ENCODE measurements around the gene LZIC. TPM values are rescaled to one million over a fixed set of nuclear protein-coding genes. Genes with fewer than 3 reads are reported as not detected.
A peak's percentile ranks its signal among the peaks of the same experiment; 100 is the strongest.
"Not testable (repeated sequence)": the region's sequence is repeated elsewhere in the genome, so short reads cannot be mapped to it uniquely, and the experiment has no call there.

Gene LZIC
- 10 to 100 TPM; 57.2 to 72.4 (median 67.1) TPM for polyA plus RNA-seq (ENCODE audit: insufficient read length in 4 of 4)

- peak; percentile 68 to 87 (median 80) for DNase-seq (ENCODE audit: low read depth in 4 of 4, low spot score in 2 of 4)
Measured at GRCh38 chr1:9942939-9943788, at the start of gene LZIC, which contains the start of gene NMNAT1. Gene LZIC (minus strand): TSS chr1:9943391. CDS start chr1:9936619, 6,772 bp downstream. Gene NMNAT1 (plus strand): TSS chr1:9943475. CDS start chr1:9972074, 28,599 bp downstream.

- DNase-seq (ENCODE audit: low read depth in 4 of 4, low spot score in 2 of 4) = no peak
Measured at GRCh38 chr1:9992910-9993309, 49.7 kb upstream of the LZIC start.

- DNase-seq (ENCODE audit: low read depth in 4 of 4, low spot score in 2 of 4) = no peak
Measured at GRCh38 chr1:9990944-9991343, 47.8 kb upstream of the LZIC start.

- DNase-seq (ENCODE audit: low read depth in 4 of 4, low spot score in 2 of 4) = no peak
Measured at GRCh38 chr1:9989773-9990172, 46.6 kb upstream of the LZIC start.

GRCh38 chr1:9985001-9985400, 41.8 kb upstream of the LZIC start:
- DNase-seq (ENCODE audit: low read depth in 4 of 4, low spot score in 2 of 4) = no peak

GRCh38 chr1:9984253-9984652, 41.1 kb upstream of the LZIC start:
- no peak for DNase-seq (ENCODE audit: low read depth in 4 of 4, low spot score in 2 of 4)

GRCh38 chr1:9960706-9961562, 17.7 kb upstream of the LZIC start:
- DNase-seq (ENCODE audit: low read depth in 4 of 4, low spot score in 2 of 4) = no peak

- no peak for DNase-seq (ENCODE audit: low read depth in 4 of 4, low spot score in 2 of 4)
Measured at GRCh38 chr1:9960011-9960410, 16.8 kb upstream of the LZIC start.

- no peak for DNase-seq (ENCODE audit: low read depth in 4 of 4, low spot score in 2 of 4)
Measured at GRCh38 chr1:9957726-9958125, 14.5 kb upstream of the LZIC start.

- no peak for DNase-seq (ENCODE audit: low read depth in 4 of 4, low spot score in 2 of 4)
Measured at GRCh38 chr1:9946315-9946714, 3.1 kb upstream of the LZIC start.

GRCh38 chr1:9942399-9942938, 722 bp downstream of the LZIC start:
- no peak for DNase-seq (ENCODE audit: low read depth in 4 of 4, low spot score in 2 of 4)

- DNase-seq (ENCODE audit: low read depth in 4 of 4, low spot score in 2 of 4) = no peak
Measured at GRCh38 chr1:9929431-9930385, 13.5 kb downstream of the LZIC start.

GRCh38 chr1:9927259-9927658, 15.9 kb downstream of the LZIC start:
- no peak for DNase-seq (ENCODE audit: low read depth in 4 of 4, low spot score in 2 of 4)

GRCh38 chr1:9922342-9922741, 20.8 kb downstream of the LZIC start:
- no peak for DNase-seq (ENCODE audit: low read depth in 4 of 4, low spot score in 2 of 4)

- no peak for DNase-seq (ENCODE audit: low read depth in 4 of 4, low spot score in 2 of 4)
Measured at GRCh38 chr1:9920606-9921005, 22.6 kb downstream of the LZIC start.

GRCh38 chr1:9917901-9918300, 25.3 kb downstream of the LZIC start:
- DNase-seq (ENCODE audit: low read depth in 4 of 4, low spot score in 2 of 4) = no peak

- DNase-seq (ENCODE audit: low read depth in 4 of 4, low spot score in 2 of 4) = not testable (repeated sequence)
Measured at GRCh38 chr1:9917495-9917894, 25.7 kb downstream of the LZIC start.

GRCh38 chr1:9916452-9916851, 26.7 kb downstream of the LZIC start:
- DNase-seq (ENCODE audit: low read depth in 4 of 4, low spot score in 2 of 4) = no peak

GRCh38 chr1:9914610-9914937, 28.6 kb downstream of the LZIC start:
- DNase-seq (ENCODE audit: low read depth in 4 of 4, low spot score in 2 of 4) = no peak

GRCh38 chr1:9912264-9912936, 30.8 kb downstream of the LZIC start:
- DNase-seq (ENCODE audit: low read depth in 4 of 4, low spot score in 2 of 4) = no peak
